Measurements from ENCODE around the gene MILR1. TPM values are rescaled to one million over a fixed set of nuclear protein-coding genes. Genes with fewer than 3 reads are reported as not detected.
A peak's percentile ranks its signal among the peaks of the same experiment; 100 is the strongest.
"Not testable (repeated sequence)": the region's sequence is repeated elsewhere in the genome, so short reads cannot be mapped to it uniquely, and the experiment has no call there.

MILR1 gene
- total RNA-seq, 1 donor = 29.4 TPM

- Histone ChIP-seq H3K4me1 (ENCODE audit: insufficient read depth, low read length) (peaks cover 6% of the 10 kb centered on the region), H3K27me3 (ENCODE audit: insufficient read depth, low read length) (no peaks in the 10 kb centered on the region), H3K9me3 (ENCODE audit: low read depth, low read length) (no peaks in the 10 kb centered on the region), H3K4me3 (ENCODE audit: low read length) (no peak overlapping the region)
Observed at GRCh38 chr17:64480951-64481350, 32.0 kb downstream of the MILR1 start.

GRCh38 chr17:64484380-64484779 is 35.5 kb downstream of the MILR1 start:
- Histone ChIP-seq H3K9me3 (ENCODE audit: low read depth, low read length) (no peaks in the 10 kb centered on the region), H3K27me3 (ENCODE audit: insufficient read depth, low read length) (no peaks in the 10 kb centered on the region), H3K4me1 (ENCODE audit: insufficient read depth, low read length) (peaks cover 5% of the 10 kb centered on the region)

GRCh38 chr17:64488301-64488700 is 39.4 kb downstream of the MILR1 start:
- H3K4me3 ChIP-seq (ENCODE audit: low read length) = no peak overlapping the region
- no peaks in the 10 kb centered on the region for H3K9me3 ChIP-seq (ENCODE audit: low read depth, low read length)
- H3K27me3 ChIP-seq (ENCODE audit: insufficient read depth, low read length) = no peaks in the 10 kb centered on the region
- H3K4me1 ChIP-seq (ENCODE audit: insufficient read depth, low read length) = peaks cover 14% of the 10 kb centered on the region

More at GRCh38 chr17:64484380-64484779, 35.5 kb downstream of the MILR1 start:
- H3K4me3 ChIP-seq (ENCODE audit: low read length) = no peak overlapping the region

- no peaks in the 10 kb centered on the region for H3K27me3 ChIP-seq (ENCODE audit: insufficient read depth, low read length)
- H3K4me1 ChIP-seq (ENCODE audit: insufficient read depth, low read length) = peaks cover 32% of the 10 kb centered on the region
- no peaks in the 10 kb centered on the region for H3K9me3 ChIP-seq (ENCODE audit: low read depth, low read length)
- no peak overlapping the region for H3K4me3 ChIP-seq (ENCODE audit: low read length)
Observed at GRCh38 chr17:64491034-64491860, 42.3 kb downstream of the MILR1 start.

GRCh38 chr17:64491994-64492393 is 43.1 kb downstream of the MILR1 start:
- Histone ChIP-seq H3K4me3 (ENCODE audit: low read length) (no peak overlapping the region), H3K9me3 (ENCODE audit: low read depth, low read length) (no peaks in the 10 kb centered on the region), H3K27me3 (ENCODE audit: insufficient read depth, low read length) (no peaks in the 10 kb centered on the region), H3K4me1 (ENCODE audit: insufficient read depth, low read length) (peaks cover 35% of the 10 kb centered on the region)

- peaks cover 40% of the 10 kb centered on the region for H3K4me1 ChIP-seq (ENCODE audit: insufficient read depth, low read length)
- H3K27me3 ChIP-seq (ENCODE audit: insufficient read depth, low read length) = no peaks in the 10 kb centered on the region
- H3K4me3 ChIP-seq (ENCODE audit: low read length) = no peak overlapping the region
- no peaks in the 10 kb centered on the region for H3K9me3 ChIP-seq (ENCODE audit: low read depth, low read length)
Observed at GRCh38 chr17:64492481-64493109, 43.7 kb downstream of the MILR1 start.

GRCh38 chr17:64494121-64494520 is 45.2 kb downstream of the MILR1 start:
- Histone ChIP-seq H3K4me1 (ENCODE audit: insufficient read depth, low read length) (peaks cover 45% of the 10 kb centered on the region), H3K9me3 (ENCODE audit: low read depth, low read length) (no peaks in the 10 kb centered on the region), H3K4me3 (ENCODE audit: low read length) (no peak overlapping the region), H3K27me3 (ENCODE audit: insufficient read depth, low read length) (no peaks in the 10 kb centered on the region)

GRCh38 chr17:64495300-64495699 is 46.4 kb downstream of the MILR1 start:
- H3K4me1 ChIP-seq (ENCODE audit: insufficient read depth, low read length) = peaks cover 48% of the 10 kb centered on the region
- not testable (repeated sequence) for H3K27me3 ChIP-seq (ENCODE audit: insufficient read depth, low read length); H3K9me3 ChIP-seq (ENCODE audit: low read depth, low read length); H3K4me3 ChIP-seq (ENCODE audit: low read length)

- Histone ChIP-seq H3K4me3 (ENCODE audit: low read length) (peak overlapping the region; percentile 74), H3K4me1 (ENCODE audit: insufficient read depth, low read length) (peaks cover 50% of the 10 kb centered on the region), H3K9me3 (ENCODE audit: low read depth, low read length) (no peaks in the 10 kb centered on the region), H3K27me3 (ENCODE audit: insufficient read depth, low read length) (no peaks in the 10 kb centered on the region)
Observed at GRCh38 chr17:64496348-64496785, 47.5 kb downstream of the MILR1 start.

- Histone ChIP-seq H3K4me3 (ENCODE audit: low read length) (peak within 1 kb of the TSS; percentile 74), H3K9me3 (ENCODE audit: low read depth, low read length) (no peaks in the 10 kb centered on the region), H3K4me1 (ENCODE audit: insufficient read depth, low read length) (peaks cover 51% of the 10 kb centered on the region), H3K27me3 (ENCODE audit: insufficient read depth, low read length) (no peaks in the 10 kb centered on the region)
Observed at GRCh38 chr17:64496786-64497564, 48.1 kb downstream of the MILR1 start, which contains the start of gene POLG2. Gene POLG2, minus strand, starts transcription at chr17:64497054. Its CDS starts 86 bp downstream, at chr17:64496968.

- no peaks in the 10 kb centered on the region for H3K27me3 ChIP-seq (ENCODE audit: insufficient read depth, low read length)
- H3K4me3 ChIP-seq (ENCODE audit: low read length) = peak overlapping the region; percentile 74
- no peaks in the 10 kb centered on the region for H3K9me3 ChIP-seq (ENCODE audit: low read depth, low read length)
- H3K4me1 ChIP-seq (ENCODE audit: insufficient read depth, low read length) = peaks cover 55% of the 10 kb centered on the region
Observed at GRCh38 chr17:64497565-64498035, 48.7 kb downstream of the MILR1 start.

GRCh38 chr17:64498308-64499203 is 49.6 kb downstream of the MILR1 start:
- no peaks in the 10 kb centered on the region for H3K9me3 ChIP-seq (ENCODE audit: low read depth, low read length)
- H3K4me3 ChIP-seq (ENCODE audit: low read length) = no peak overlapping the region
- H3K27me3 ChIP-seq (ENCODE audit: insufficient read depth, low read length) = no peaks in the 10 kb centered on the region
- peaks cover 53% of the 10 kb centered on the region for H3K4me1 ChIP-seq (ENCODE audit: insufficient read depth, low read length)

GRCh38 chr17:64499805-64500486 is 51.0 kb downstream of the MILR1 start:
- Histone ChIP-seq H3K4me1 (ENCODE audit: insufficient read depth, low read length) (peaks cover 62% of the 10 kb centered on the region), H3K27me3 (ENCODE audit: insufficient read depth, low read length) (no peaks in the 10 kb centered on the region), H3K4me3 (ENCODE audit: low read length) (no peak overlapping the region), H3K9me3 (ENCODE audit: low read depth, low read length) (no peaks in the 10 kb centered on the region)

- peaks cover 57% of the 10 kb centered on the region for H3K4me1 ChIP-seq (ENCODE audit: insufficient read depth, low read length)
- no peak overlapping the region for H3K4me3 ChIP-seq (ENCODE audit: low read length)
- no peaks in the 10 kb centered on the region for H3K9me3 ChIP-seq (ENCODE audit: low read depth, low read length)
Observed at GRCh38 chr17:64500487-64500859, 51.6 kb downstream of the MILR1 start.

More at GRCh38 chr17:64500487-64500859, 51.6 kb downstream of the MILR1 start:
- no peaks in the 10 kb centered on the region for H3K27me3 ChIP-seq (ENCODE audit: insufficient read depth, low read length)

Measured in mononuclear cell (primary cell).